Smooth muscle cell (in vitro differentiated cells): ENCODE results near the gene TAPT1. TPM values are rescaled to one million over a fixed set of nuclear protein-coding genes. Genes with fewer than 3 reads are reported as not detected.

ENCODE experiments used
- DNase-seq: peaks from one replicate; lab custom pipeline; 2025; ENCODE audit not compliant: unreplicated experiment; lab: John Stamatoyannopoulos, UW
- H2AFZ ChIP-seq: fragments of 200-600 bp; sonication (generic); 2 replicates; pipeline ENCODE4 v1.6.0; 2016; ENCODE audit warnings: antibody characterized with exemption, low read depth, mild to moderate bottlenecking
- H3F3A ChIP-seq: fragments of 200-600 bp; sonication (generic); 2 replicates; pipeline ENCODE4 v1.6.0; 2017; ENCODE audit warnings: antibody characterized with exemption, low read depth
- H3K27ac ChIP-seq: fragments of 200-600 bp; sonication (generic); 2 replicates; pipeline ENCODE4 v1.5.1; 2016; ENCODE audit warnings: low read depth, mild to moderate bottlenecking
- H3K27me3 ChIP-seq: fragments of 200-600 bp; sonication (generic); 2 replicates; pipeline ENCODE4 v1.6.1; 2016; ENCODE audit warnings: low read depth, mild to moderate bottlenecking
- H3K36me3 ChIP-seq: fragments of 200-600 bp; sonication (generic); 2 replicates; pipeline ENCODE4 v1.5.1; 2016; ENCODE audit warnings: low read depth
- H3K4me1 ChIP-seq: fragments of 200-600 bp; sonication (generic); 2 replicates; pipeline ENCODE4 v1.5.1; 2016; ENCODE audit warnings: low read depth
- H3K4me2 ChIP-seq: fragments of 200-600 bp; sonication (generic); 2 replicates; pipeline ENCODE4 v1.6.0; 2016; ENCODE audit warnings: mild to moderate bottlenecking
- H3K4me3 ChIP-seq: fragments of 200-600 bp; sonication (generic); 2 replicates; pipeline ENCODE4 v1.5.1; 2016; ENCODE audit warnings: mild to moderate bottlenecking
- H3K79me2 ChIP-seq: fragments of 200-600 bp; sonication (generic); 2 replicates; pipeline ENCODE4 v1.6.0; 2016; ENCODE audit warnings: low read depth, mild to moderate bottlenecking
- H3K9ac ChIP-seq: fragments of 200-600 bp; sonication (generic); 2 replicates; pipeline ENCODE4 v1.6.0; 2016; ENCODE audit warnings: low read depth
- H3K9me3 ChIP-seq: fragments of 200-600 bp; sonication (generic); replicated peaks from 2 replicates; pipeline ENCODE4 v1.5.1; 2016; ENCODE audit warnings: low read depth
- H4K20me1 ChIP-seq: fragments of 200-600 bp; sonication (generic); 2 replicates; pipeline ENCODE4 v1.6.0; 2016; ENCODE audit warnings: low read depth
- CTCF ChIP-seq: fragments of 200-600 bp; sonication (generic); IDR thresholded peaks from 2 replicates; pipeline ENCODE4 v1.5.1; 2017; ENCODE audit warnings: borderline replicate concordance, mild to moderate bottlenecking, antibody characterized with exemption; ENCODE audit not compliant: insufficient read depth, poor library complexity, severe bottlenecking
- WGBS: methylation state at CpG from one replicate; pipeline ENCODE4 v1.1.7; 2016; ENCODE audit warnings: low lambda C conversion rate; 5-methylcytosine and 5-hydroxymethylcytosine counted together
- polyA plus RNA-seq: library from polyadenylated mRNA; unstranded; fragments of >200 nt; fragmentation: Nextera tagmentation; extraction: Ambion mirVana; gene quantifications from 2 replicates; pipeline ENCODE4 v1.2.1, GENCODE V29; 2016
- total RNA-seq: library from RNA; depleted of rRNA; stranded (reverse); fragments of >200 nt; gene quantifications from 2 replicates; pipeline ENCODE4 v1.2.3, GENCODE V29; 2014

TAPT1 gene
- total and polyA plus RNA-seq, 2 experiments from 2014 or later, result 7.9 to 12.9 TPM

- no peaks in the 10 kb centered on the region for H3K4me1 ChIP-seq
- no peaks in the 10 kb centered on the region for H3K9me3 ChIP-seq
- no peaks in the 10 kb centered on the region for H3K36me3 ChIP-seq
- no peaks in the 10 kb centered on the region for H3F3A ChIP-seq
- H2AFZ ChIP-seq, result no peak overlapping the region
- no peak overlapping the region for H3K27ac ChIP-seq
- H4K20me1 ChIP-seq, result peaks cover 28% of the 10 kb centered on the region
- no peak overlapping the region for H3K4me2 ChIP-seq
- DNase-seq, result no peak
- 78% methylated on average over 7 of the region's 7 CpGs for WGBS
- TF ChIP-seq CTCF, result peak; percentile 57
- H3K9ac ChIP-seq, result no peak overlapping the region
- no peaks in the 10 kb centered on the region for H3K79me2 ChIP-seq
- H3K4me3 ChIP-seq, result no peak overlapping the region
- no peaks in the 10 kb centered on the region for H3K27me3 ChIP-seq
Observed at GRCh38 chr4:16205298-16206164, 20.7 kb downstream of the TAPT1 start.

- Histone ChIP-seq H3K27ac (no peak overlapping the region), H3F3A (no peaks in the 10 kb centered on the region), H3K4me2 (no peak overlapping the region), H3K4me1 (no peaks in the 10 kb centered on the region), H3K9me3 (no peaks in the 10 kb centered on the region), H3K4me3 (no peak overlapping the region), H2AFZ (no peak overlapping the region), H4K20me1 (peaks cover 28% of the 10 kb centered on the region), H3K36me3 (no peaks in the 10 kb centered on the region), H3K27me3 (no peaks in the 10 kb centered on the region), H3K9ac (no peak overlapping the region), H3K79me2 (no peaks in the 10 kb centered on the region)
- 96% methylated on average over 3 of the region's 3 CpGs for WGBS
- no peak for TF ChIP-seq CTCF
- no peak for DNase-seq
Observed at GRCh38 chr4:16204505-16204904, 21.8 kb downstream of the TAPT1 start.

GRCh38 chr4:16203083-16203482 is 23.2 kb downstream of the TAPT1 start:
- Histone ChIP-seq H3F3A (no peaks in the 10 kb centered on the region), H3K27ac (no peak overlapping the region), H3K9me3 (no peaks in the 10 kb centered on the region), H3K27me3 (no peaks in the 10 kb centered on the region), H3K4me2 (no peak overlapping the region), H4K20me1 (peaks cover 28% of the 10 kb centered on the region), H3K4me1 (no peaks in the 10 kb centered on the region), H2AFZ (no peak overlapping the region), H3K36me3 (no peaks in the 10 kb centered on the region), H3K79me2 (no peaks in the 10 kb centered on the region), H3K4me3 (no peak overlapping the region), H3K9ac (no peak overlapping the region)
- 95% methylated on average over 2 of the region's 2 CpGs for WGBS
- DNase-seq, result no peak
- TF ChIP-seq CTCF, result no peak

- no peak overlapping the region for H3K4me2 ChIP-seq
- no peak for TF ChIP-seq CTCF
- H3K4me3 ChIP-seq, result no peak overlapping the region
Observed at GRCh38 chr4:16202598-16202997, 23.7 kb downstream of the TAPT1 start.

More at GRCh38 chr4:16202598-16202997, 23.7 kb downstream of the TAPT1 start:
- Histone ChIP-seq H3F3A (no peaks in the 10 kb centered on the region), H3K27me3 (no peaks in the 10 kb centered on the region), H4K20me1 (peaks cover 25% of the 10 kb centered on the region), H3K36me3 (no peaks in the 10 kb centered on the region), H3K27ac (no peak overlapping the region), H3K4me1 (no peaks in the 10 kb centered on the region), H3K79me2 (no peaks in the 10 kb centered on the region), H2AFZ (no peak overlapping the region), H3K9me3 (no peaks in the 10 kb centered on the region), H3K9ac (no peak overlapping the region)
- no peak for DNase-seq
- WGBS, result 96% methylated on average over 2 of the region's 2 CpGs
